Measurements from ENCODE around the gene LMNTD1. TPM values are rescaled to one million over a fixed set of nuclear protein-coding genes. Genes with fewer than 3 reads are reported as not detected.

Gene LMNTD1
- total and polyA plus RNA-seq, 9 of the 15 experiments (the other 6 are each of a cell fraction or from before 2014, with no cell fraction given), result not detected

DNA sequence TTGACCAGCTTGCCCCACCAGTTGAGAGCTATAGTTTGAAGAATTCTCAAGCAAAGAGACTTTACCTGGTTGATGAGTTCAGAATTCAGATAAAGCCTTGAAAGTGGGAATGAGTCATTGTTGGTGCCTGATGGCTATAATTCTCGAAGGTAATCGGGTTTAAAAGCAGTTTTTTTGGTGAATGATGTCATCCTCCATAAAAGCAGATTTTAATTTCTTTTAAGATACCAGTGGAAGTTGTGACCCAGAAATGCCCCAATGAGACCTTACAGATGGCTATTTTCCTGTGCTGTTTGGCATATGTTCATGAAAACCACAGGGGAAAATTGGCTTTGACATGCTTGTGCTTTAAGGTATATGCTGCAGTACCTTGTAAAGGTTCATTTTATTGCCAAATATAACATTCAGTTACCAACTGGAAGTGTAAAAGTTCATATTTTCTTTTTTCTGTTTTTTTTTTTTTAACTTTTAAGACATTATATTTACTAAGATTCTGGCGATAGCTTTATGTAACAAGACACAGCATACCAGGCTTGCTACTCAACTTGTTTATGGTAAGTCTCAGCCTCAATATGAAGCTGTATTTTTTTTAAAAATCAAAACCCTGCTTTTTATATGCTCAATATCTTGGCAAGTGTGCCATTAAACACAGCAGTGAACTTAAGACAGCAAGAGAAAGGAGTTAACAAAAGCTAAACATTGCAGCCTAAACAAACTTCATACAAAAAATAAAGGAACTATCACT, 119.3 kb downstream of the LMNTD1 start:
- no peaks in the 10 kb centered on the region for H3K79me2 ChIP-seq (ENCODE audit: control insufficient read depth, insufficient read depth, low read length)
- ChIA-PET POLR2A (no interaction called here), CTCF (ENCODE audit: low intra/inter-chr PET ratio) (no interaction called here)
- H3K27me3 ChIP-seq (ENCODE audit: control insufficient read depth in 2 of 2, insufficient read depth in 2 of 2, low read length in 2 of 2), result no peaks in the 10 kb centered on the region; a peak in 1 of 5 replicates
- no peak overlapping the region for H3K9ac ChIP-seq (ENCODE audit: insufficient read depth in 1 of 2, low read depth in 2 of 2, low read length in 2 of 2)
- TF ChIP-seq ZNF766 (CRISPR knock-in tag; conservative IDR thresholded peaks at IDR 0.05), result no peak
- TF ChIP-seq, protein P1, sequence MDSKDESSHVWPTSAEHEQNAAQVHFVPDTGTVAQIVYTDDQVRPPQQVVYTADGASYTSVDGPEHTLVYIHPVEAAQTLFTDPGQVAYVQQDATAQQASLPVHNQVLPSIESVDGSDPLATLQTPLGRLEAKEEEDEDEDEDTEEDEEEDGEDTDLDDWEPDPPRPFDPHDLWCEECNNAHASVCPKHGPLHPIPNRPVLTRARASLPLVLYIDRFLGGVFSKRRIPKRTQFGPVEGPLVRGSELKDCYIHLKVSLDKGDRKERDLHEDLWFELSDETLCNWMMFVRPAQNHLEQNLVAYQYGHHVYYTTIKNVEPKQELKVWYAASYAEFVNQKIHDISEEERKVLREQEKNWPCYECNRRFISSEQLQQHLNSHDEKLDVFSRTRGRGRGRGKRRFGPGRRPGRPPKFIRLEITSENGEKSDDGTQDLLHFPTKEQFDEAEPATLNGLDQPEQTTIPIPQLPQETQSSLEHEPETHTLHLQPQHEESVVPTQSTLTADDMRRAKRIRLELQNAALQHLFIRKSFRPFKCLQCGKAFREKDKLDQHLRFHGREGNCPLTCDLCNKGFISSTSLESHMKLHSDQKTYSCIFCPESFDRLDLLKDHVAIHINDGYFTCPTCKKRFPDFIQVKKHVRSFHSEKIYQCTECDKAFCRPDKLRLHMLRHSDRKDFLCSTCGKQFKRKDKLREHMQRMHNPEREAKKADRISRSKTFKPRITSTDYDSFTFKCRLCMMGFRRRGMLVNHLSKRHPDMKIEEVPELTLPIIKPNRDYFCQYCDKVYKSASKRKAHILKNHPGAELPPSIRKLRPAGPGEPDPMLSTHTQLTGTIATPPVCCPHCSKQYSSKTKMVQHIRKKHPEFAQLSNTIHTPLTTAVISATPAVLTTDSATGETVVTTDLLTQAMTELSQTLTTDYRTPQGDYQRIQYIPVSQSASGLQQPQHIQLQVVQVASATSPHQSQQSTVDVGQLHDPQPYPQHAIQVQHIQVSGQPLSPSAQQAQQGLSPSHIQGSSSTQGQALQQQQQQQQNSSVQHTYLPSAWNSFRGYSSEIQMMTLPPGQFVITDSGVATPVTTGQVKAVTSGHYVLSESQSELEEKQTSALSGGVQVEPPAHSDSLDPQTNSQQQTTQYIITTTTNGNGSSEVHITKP (IDR thresholded peaks at IDR 0.05; ENCODE audit: partially characterized antibody), result no peak
- TF ChIP-seq, protein P2, sequence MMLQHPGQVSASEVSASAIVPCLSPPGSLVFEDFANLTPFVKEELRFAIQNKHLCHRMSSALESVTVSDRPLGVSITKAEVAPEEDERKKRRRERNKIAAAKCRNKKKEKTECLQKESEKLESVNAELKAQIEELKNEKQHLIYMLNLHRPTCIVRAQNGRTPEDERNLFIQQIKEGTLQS (IDR thresholded peaks at IDR 0.05), result peak; percentile 29; the same call in 1 of the 2 replicates
- TF ChIP-seq, protein P2 (CRISPR knock-in tag; conservative IDR thresholded peaks at IDR 0.05), result no peak
- no peaks in the 10 kb centered on the region for H3K9me1 ChIP-seq (ENCODE audit: control insufficient read depth, insufficient read depth, low read length)
- no peak overlapping the region for H3K27ac ChIP-seq (ENCODE audit: extremely low read depth, low read depth, low read length)
- 2% methylated on average over 3 of the region's 3 CpGs for WGBS (ENCODE audit: insufficient coverage, low coverage, missing lambda C conversion rate)
- intact Hi-C loops (cut with micrococcal nuclease) (no loop called here), in situ Hi-C loops (cut with MboI) (loop anchor here (5.0 kb wide), 1 partner anchor 594 kb away; no protein-coding TSS in a partner anchor)
- no peak overlapping the region for H2AFZ ChIP-seq (ENCODE audit: low read depth, low read length)
- FAIRE-seq, result no peak
- no TSS peak for BruUV-seq (replicated peaks)
- H3K4me3 ChIP-seq, result no peak overlapping the region
- no peak for DNase-seq (ENCODE audit: extremely low read depth in 1 of 4, low spot score in 3 of 4)
- no peaks in the 10 kb centered on the region for H4K20me1 ChIP-seq (replicated peaks; ENCODE audit: control insufficient read depth, insufficient read depth, low read length)
- no peaks in the 10 kb centered on the region for H3K4me1 ChIP-seq (replicated peaks in 1 of 2; ENCODE audit: control insufficient read depth in 2 of 2, insufficient read depth in 2 of 2, low read length in 2 of 2)
- H3K4me2 ChIP-seq (ENCODE audit: insufficient read depth, low read length), result no peak overlapping the region
- ATAC-seq, result no peak
- H3K36me3 ChIP-seq (ENCODE audit: control insufficient read depth, insufficient read depth, low read length), result no peaks in the 10 kb centered on the region
- no peaks in the 10 kb centered on the region for H3K9me3 ChIP-seq (replicated peaks; ENCODE audit: control insufficient read depth, insufficient read depth, low read depth, low read length)

Data from K562 (cell line).